Erythroblast (primary cell): ENCODE data around the gene IFT80.
A peak's percentile ranks its signal among the peaks of the same experiment; 100 is the strongest.

Experiments
- DNase-seq, 2 experiments: peaks; one replicate each; lab custom pipeline; 2025; lab: John Stamatoyannopoulos, UW
- GATA1 ChIP-seq: IDR thresholded peaks from 2 replicates; pipeline ENCODE4 v1.6.1; 2011; ENCODE audit warnings: low read depth, mild to moderate bottlenecking, control low read depth, low read length, moderate library complexity
- POLR2A ChIP-seq: IDR thresholded peaks from 2 replicates; pipeline ENCODE4 v1.6.1; 2011; ENCODE audit warnings: mild to moderate bottlenecking, low read length

Gene IFT80

DNA sequence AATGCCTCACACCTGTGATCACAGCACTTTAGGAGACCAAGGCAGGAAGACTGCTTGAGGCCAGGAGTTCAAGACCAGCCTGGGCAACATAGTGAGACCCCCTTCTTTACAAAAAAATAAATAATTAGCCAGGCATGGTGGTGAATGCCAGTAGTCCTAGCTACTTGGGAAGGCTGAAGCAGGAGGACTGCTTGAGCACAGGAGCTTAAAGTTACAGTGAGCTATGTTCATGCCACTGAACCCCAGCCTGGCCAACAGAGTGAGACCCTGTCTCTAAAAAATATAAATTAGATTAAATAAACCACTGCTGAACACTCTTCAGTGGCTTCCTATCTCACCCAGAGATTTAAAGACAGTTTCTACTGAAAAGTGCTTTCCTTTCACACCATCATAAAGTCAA lies 6.2 kb downstream of the IFT80 start:
- no peak for DNase-seq
- TF ChIP-seq GATA1 (no peak), POLR2A (no peak)

DNA sequence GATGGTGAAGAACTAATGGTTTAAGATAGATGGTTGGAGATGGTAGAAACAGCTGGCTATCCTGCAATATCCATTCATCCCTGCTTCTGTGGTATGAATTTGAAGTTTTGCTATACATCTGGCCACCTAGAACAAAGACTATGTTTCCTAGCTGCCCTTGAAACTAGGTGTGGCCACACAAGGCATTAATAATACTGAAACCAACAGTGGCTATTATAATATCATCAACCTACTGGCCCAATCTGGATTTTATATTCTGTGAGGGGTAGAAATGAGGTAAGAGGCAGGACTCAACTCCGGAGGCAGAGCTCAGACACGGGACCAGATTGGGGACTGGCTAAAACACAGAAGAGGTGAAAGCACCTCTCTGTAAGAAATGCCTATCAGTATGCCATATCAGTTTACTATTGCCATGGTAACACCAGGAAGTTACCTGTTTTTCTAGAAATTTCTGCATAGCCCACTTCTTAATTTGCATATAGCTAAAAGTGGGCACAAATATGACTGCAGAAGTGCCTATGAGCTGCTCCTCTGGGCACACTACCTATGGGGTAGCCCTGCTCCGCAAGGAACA lies 8.4 kb downstream of the IFT80 start:
- no peak for DNase-seq
- TF ChIP-seq POLR2A = no peak
- no peak for TF ChIP-seq GATA1

DNA sequence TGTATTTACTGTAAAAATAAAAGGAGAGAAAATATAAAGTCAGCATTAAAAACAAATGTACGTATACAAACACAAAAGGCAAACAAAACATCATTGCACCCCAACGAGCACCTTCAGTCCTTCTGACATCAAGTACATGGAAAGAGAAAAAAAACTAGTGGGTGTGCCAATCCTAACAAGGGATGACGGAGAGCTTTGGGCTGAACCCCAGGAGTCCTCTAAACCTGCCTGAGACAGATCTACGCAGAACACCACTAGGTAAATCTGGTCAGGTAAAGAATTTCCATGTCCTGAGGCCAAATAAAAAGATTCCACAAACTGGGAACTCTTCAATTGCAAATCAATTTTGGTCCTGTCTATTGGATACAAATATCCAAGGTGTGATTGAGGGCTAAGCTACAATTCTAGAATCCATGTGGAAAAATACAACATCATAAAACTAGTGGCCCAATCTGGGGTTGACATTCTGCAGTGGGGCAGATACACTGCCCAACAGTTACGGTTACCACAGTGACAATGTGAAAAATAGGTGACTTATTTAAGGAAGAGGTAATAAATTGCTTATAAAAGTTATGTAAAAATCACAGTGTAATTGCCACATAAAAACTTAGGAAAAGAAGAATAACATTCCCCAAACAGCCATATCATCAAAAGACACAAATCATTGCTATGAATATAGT lies 14.2 kb downstream of the IFT80 start:
- no peak for TF ChIP-seq POLR2A
- no peak for TF ChIP-seq GATA1
- DNase-seq = no peak

- TF ChIP-seq POLR2A (no peak), GATA1 (no peak)
- DNase-seq = peak; percentile 3 to 30
These were observed 17.6 kb downstream of the IFT80 start for GRCh38 chr3:160381470-160381869.

DNA sequence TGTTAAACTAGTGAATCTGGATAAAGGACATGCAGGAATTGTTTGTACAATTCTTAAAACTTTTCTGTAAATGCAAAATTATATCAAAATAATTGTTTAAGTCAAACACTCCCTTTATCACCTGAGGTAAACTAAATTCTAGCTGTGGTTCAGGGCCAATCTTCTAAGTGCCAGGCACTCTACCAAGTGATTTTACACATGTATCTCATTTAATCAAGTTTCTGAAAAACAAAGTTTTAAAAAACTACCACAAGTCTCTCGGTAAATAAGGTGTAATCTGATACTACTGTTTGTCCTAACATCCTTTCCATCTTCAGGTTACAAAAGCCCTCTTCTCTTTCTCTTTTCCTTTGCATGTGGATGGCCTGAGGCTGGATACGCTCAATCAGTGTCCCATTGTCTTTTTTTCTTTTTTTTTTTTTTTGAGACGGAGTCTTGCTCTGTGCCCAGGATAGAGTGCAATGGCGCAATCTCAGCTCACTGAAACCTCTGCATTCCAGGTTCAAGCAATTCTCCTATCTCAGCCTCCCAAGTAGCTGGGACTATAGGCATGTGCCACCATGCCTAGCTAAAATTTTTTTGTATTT lies 19.3 kb downstream of the IFT80 start:
- TF ChIP-seq POLR2A = no peak
- TF ChIP-seq GATA1 = no peak
- no peak for DNase-seq

- peak in 1 of 2 experiments; percentile 4 for DNase-seq
- TF ChIP-seq GATA1 (no peak), POLR2A (no peak)
These were observed 20.5 kb downstream of the IFT80 start for GRCh38 chr3:160378331-160379109.

DNA sequence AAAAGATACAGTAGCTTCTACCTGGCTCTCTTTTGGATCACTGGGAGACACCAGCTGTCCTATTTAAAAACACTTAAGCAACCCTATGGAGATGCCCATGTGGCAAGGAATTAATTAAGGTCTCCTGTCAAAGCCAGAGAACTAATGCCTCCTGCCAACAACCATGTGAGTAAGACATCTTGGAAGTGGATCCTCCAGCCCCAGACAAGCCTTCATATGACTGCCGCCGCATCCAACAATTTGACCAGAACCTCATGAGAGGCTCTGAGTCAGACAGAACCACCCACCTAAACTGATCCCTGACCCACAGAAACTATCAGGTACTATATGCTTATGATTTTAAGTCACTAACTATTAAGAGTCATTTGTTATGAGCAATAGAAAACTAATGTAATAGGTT lies 22.3 kb downstream of the IFT80 start:
- DNase-seq = no peak
- TF ChIP-seq GATA1 = no peak
- TF ChIP-seq POLR2A = no peak

- no peak for TF ChIP-seq GATA1
- no peak for TF ChIP-seq POLR2A
- no peak for DNase-seq
These were observed 24.1 kb downstream of the IFT80 start for GRCh38 chr3:160374925-160375324.

DNA sequence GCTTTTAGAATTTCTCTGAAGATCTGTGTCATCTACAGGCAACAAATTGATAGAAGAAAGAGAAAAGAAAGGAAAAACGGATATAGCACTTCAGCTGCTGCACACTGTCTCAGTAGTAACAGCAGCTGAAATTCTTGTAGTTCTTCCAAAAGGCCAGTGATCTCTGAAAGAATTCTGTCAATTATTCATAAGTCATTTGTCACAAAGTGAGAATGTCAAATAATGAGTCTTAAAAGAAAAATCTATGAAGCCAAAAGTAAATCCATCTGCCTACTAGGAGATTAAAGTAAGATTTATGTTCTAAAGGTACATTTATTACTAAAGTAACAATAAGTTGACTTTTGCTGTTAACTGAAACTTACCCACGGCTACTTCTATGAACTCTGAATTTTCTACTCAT lies 24.6 kb downstream of the IFT80 start:
- TF ChIP-seq GATA1 (no peak), POLR2A (no peak)
- no peak for DNase-seq

- peak; percentile 45 to 68 for DNase-seq
- TF ChIP-seq POLR2A = no peak
- TF ChIP-seq GATA1 = no peak
These were observed 25.4 kb downstream of the IFT80 start for GRCh38 chr3:160373655-160374054.

DNA sequence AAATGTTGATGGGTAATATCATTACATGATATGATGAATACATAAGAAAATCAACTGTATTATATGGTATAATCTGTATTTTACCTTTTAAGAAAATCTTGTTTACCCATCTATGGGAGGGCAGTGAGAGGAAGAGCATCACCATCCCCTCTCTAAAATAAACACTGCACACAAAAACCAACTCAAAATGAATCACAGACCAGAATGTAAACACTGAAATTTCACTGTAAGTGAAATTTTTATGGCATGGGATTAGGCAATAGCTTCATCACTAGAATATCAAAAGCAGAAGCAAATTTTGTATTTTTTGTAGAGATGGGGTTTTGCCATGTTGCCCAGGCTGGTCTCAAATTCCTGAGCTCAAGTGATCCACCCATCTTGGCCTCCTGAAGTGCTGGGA lies 26.2 kb downstream of the IFT80 start:
- TF ChIP-seq GATA1 (no peak), POLR2A (no peak)
- no peak for DNase-seq

- DNase-seq = no peak
- TF ChIP-seq POLR2A (no peak), GATA1 (no peak)
These were observed 27.8 kb downstream of the IFT80 start for GRCh38 chr3:160370987-160371857.

GRCh38 chr3:160369784-160370183 lies 29.2 kb downstream of the IFT80 start:
- DNase-seq = no peak
- TF ChIP-seq GATA1 (no peak), POLR2A (no peak)
